ENCODE measurements around the gene ZNF57. TPM values are rescaled to one million over a fixed set of nuclear protein-coding genes. Genes with fewer than 3 reads are reported as not detected.

ZNF57 gene
- total RNA-seq = 1 to 10 TPM; 3.5 to 3.8 TPM

DNA sequence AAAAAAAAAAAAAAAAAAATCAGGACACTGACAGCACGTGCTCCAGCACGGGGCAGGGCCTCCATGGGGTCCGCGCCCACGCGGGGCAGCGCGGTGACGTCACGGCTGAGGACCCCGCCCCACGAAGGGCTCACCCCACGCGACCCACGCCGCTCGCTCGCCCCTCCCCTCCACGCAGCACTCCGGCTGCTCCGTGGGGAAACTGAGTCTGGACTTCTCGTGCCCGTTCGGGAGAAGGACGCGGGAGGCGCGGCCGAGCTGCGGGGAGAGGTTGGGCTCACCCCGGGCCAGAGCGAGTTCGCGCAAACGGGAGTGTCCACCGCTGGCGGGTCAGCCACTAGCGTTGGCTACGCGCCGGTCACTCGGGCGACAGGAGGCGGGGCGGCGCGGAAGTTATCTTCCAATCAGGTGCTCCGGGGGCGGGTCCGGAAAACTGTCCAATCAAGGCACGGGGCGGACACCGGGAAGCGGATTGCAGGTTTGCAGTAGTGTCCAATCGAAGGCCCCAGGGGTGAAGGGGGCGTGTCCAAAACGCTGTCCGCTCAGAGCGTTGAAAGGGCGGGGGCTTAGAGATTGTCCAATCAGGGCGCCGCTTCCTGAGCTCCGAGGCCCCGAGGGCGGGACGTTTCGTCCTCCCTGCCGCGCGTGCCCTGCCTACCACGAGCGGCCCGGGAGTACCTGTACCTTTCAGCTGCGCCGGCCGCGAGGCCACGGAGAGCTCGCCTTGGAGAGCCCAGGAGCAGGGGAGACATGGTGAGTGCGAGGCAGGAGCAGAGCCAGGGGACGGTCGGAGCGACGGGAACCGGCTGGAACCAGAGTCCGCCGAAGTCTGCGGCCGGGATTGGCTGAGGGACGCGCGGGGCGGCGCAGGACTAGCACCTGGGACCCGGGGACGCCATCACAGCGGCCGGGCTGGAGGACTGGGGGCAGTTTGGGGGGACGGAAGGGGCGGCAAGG, at the start of gene ZNF57:
ZNF57 (plus strand) TSS at position 633 of the 957 bp plus-strand sequence; CDS start at position 751, 118 bp downstream.

GRCh38 chr19:2867025-2867991, 33.4 kb upstream of the ZNF57 start, which contains the start of gene ZNF556:
TSS of gene ZNF556 (plus strand) at chr19:2867335. CDS start at chr19:2867422, 87 bp downstream.

DNA sequence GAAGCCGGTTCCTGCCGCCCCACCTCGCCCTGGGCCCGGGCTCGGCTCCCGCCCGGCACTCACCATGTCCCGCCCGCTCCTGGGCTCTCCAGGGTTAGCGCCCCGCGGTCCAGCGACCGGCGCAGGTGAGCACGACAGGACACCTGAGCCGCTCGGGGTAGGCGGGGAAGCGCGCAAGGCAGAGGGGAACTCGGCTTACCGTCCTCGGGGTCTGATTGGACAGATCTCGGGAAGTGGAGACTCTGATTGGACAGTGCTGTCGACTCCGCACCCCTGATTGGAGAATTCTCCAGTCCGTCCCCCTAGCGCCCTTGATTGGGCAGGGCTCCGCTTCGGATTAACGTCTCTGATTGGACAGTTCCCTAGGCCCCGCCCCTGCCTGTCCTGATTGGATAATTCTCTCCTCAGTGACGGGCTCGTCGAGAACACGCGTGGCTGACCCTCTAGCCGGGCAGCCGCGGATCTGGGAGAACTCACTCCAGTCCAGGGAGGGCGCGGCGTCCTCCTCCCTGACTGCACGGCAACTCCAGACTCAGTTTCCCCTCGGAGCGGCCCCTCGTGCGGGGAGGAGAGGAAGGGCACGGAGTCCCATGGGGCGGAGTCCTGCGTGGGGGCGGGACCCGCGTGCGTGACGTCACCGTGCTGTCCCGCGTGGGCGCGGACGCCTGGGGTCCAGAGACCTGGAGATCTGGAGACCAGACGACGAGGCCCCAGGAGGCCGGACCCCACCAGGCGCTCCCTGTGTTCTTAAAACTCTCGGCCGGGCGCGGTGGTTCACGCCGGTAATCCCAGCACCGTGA, 44.2 kb downstream of the ZNF57 start, which contains the start of gene ZNF77:
ZNF77 (minus strand) TSS at position 197 of the 800 bp plus-strand sequence; CDS start at position 66, 131 bp downstream.

Other genes starting within 250 kb of the ZNF57 start
- under 1 TPM; 0.68 to 0.72 TPM for gene GNG7, start 198.2 kb upstream of the ZNF57 start, total RNA-seq
- gene DIRAS1, start 179.6 kb upstream of the ZNF57 start, total RNA-seq = not detected
- gene SLC39A3, start 160.9 kb upstream of the ZNF57 start, total RNA-seq = 10 to 100 TPM; 18.5 to 21.5 TPM
- gene SGTA, start 117.7 kb upstream of the ZNF57 start, total RNA-seq = 10 to 100 TPM; 37.6 to 37.8 TPM
- gene THOP1, start 115.4 kb upstream of the ZNF57 start, total RNA-seq = 10 to 100 TPM; 62.0 to 66.6 TPM
- gene ZNF554, start 81.1 kb upstream of the ZNF57 start, total RNA-seq = 1 to 10 TPM; 3.3 to 3.8 TPM
- gene ZNF555, start 59.5 kb upstream of the ZNF57 start, total RNA-seq = 1 to 10 TPM; 3.9 to 4.3 TPM
- gene ZNF556, start 33.6 kb upstream of the ZNF57 start, total RNA-seq = not detected
- 1 to 10 TPM; 3.8 to 4.3 TPM for gene ZNF77, start 44.0 kb downstream of the ZNF57 start, total RNA-seq
- gene TLE6, start 76.6 kb downstream of the ZNF57 start, total RNA-seq = 1 to 10 TPM; 1.2 to 2.1 TPM
- gene TLE2, start 128.4 kb downstream of the ZNF57 start, total RNA-seq = 1 to 10 TPM; 1.1 to 1.9 TPM
- gene TLE5, start 161.6 kb downstream of the ZNF57 start, total RNA-seq = 100 to 1,000 TPM; 817 to 819 TPM
- under 1 TPM; 0.88 to 0.89 TPM for gene GNA11, start 193.4 kb downstream of the ZNF57 start, total RNA-seq
- gene GNA15, start 235.1 kb downstream of the ZNF57 start, total RNA-seq = 10 to 100 TPM; 36.5 to 37.4 TPM

Data from activated naive CD4-positive, alpha-beta T cell treated with anti-CD3 and anti-CD28 coated beads, Interleukin-2, amount 10 ng/mL, durations not matched to agents 5 hours and 36 hours (primary cell).